Natural killer cell (primary cell): ENCODE data around the gene ASCC2. TPM values are rescaled to one million over a fixed set of nuclear protein-coding genes. Genes with fewer than 3 reads are reported as not detected.

Experiments
- ATAC-seq, 3 donors: fragments of 150-1000 bp in 2 of 3; fragments of 200-7000 bp in 1 of 3; cut with Tn5 transposase; 1 replicate in 1 of 3; 2 replicates in 2 of 3; pipeline ENCODE4 v1.10.0; 2021; ENCODE audit warnings: mild to moderate bottlenecking in 2 of 3, moderate library complexity in 2 of 3
- DNase-seq, 2 donors: peaks; one replicate each; pipeline versions ENCODE4 v3.0.0 to v3.0.0-alpha.2; 2013 to 2021; ENCODE audit warnings: mixed read lengths in 1 of 2
- H3K27ac ChIP-seq: one replicate; pipeline ENCODE4 v1.5.1; 2013; ENCODE audit warnings: mild to moderate bottlenecking, low read length
- H3K27me3 ChIP-seq: one replicate; pipeline ENCODE4 v1.6.1; 2013; ENCODE audit warnings: low read length; ENCODE audit not compliant: control insufficient read depth, insufficient read depth
- H3K36me3 ChIP-seq: one replicate; pipeline ENCODE4 v1.6.1; 2013; ENCODE audit warnings: low read length; ENCODE audit not compliant: control insufficient read depth, insufficient read depth
- H3K4me1 ChIP-seq: one replicate; pipeline ENCODE4 v1.6.1; 2013; ENCODE audit warnings: low read length; ENCODE audit not compliant: control insufficient read depth, insufficient read depth
- H3K4me3 ChIP-seq: one replicate; pipeline ENCODE4 v1.5.1; 2013; ENCODE audit warnings: low read length
- H3K9me3 ChIP-seq: one replicate; pipeline ENCODE4 v1.6.1; 2013; ENCODE audit warnings: low read length; ENCODE audit not compliant: control insufficient read depth, insufficient read depth
- H3K27ac Mint-ChIP-seq, 2 donors: one replicate each; pipeline ENCODE4 v1.8.0; 2022; ENCODE audit warnings: mild to moderate bottlenecking in 2 of 2, mixed read lengths in 2 of 2, moderate library complexity in 1 of 2
- H3K27me3 Mint-ChIP-seq, 2 donors: one replicate each; pipeline ENCODE4 v1.8.0; 2022; ENCODE audit warnings: low read depth in 2 of 2, mixed read lengths in 2 of 2
- H3K36me3 Mint-ChIP-seq: one replicate; pipeline ENCODE4 v1.8.0; 2022; ENCODE audit warnings: mixed read lengths
- H3K4me1 Mint-ChIP-seq, 2 donors: one replicate each; pipeline ENCODE4 v1.8.0; 2022; ENCODE audit warnings: mixed read lengths in 2 of 2
- H3K4me3 Mint-ChIP-seq: one replicate; pipeline ENCODE4 v1.8.0; 2022; ENCODE audit warnings: mild to moderate bottlenecking, moderate library complexity, mixed read lengths
- H3K9me3 Mint-ChIP-seq, 2 donors: one replicate each; pipeline ENCODE4 v1.8.0; 2022; ENCODE audit warnings: mixed read lengths in 2 of 2
- WGBS: methylation state at CpG from one replicate; pipeline ENCODE4 v1.1.7; 2013; ENCODE audit warnings: missing lambda C conversion rate; ENCODE audit not compliant: insufficient coverage; 5-methylcytosine and 5-hydroxymethylcytosine counted together
- intact Hi-C: fragments of 100-400 bp; cut with micrococcal nuclease; formaldehyde crosslinking; loops from one replicate; pipeline ENCODE4 v1.14.2; 2022
- total RNA-seq, 4 donors: library from RNA; stranded (reverse); fragments of 120-200 nt in 1 of 4; gene quantifications; one replicate each; pipeline versions ENCODE4 v1.2.3 to v1.2.4, GENCODE V29; 2013 to 2022
- TF ChIP-seq, protein P1 (sequence below): fragments of 200-600 bp; IDR thresholded peaks from one replicate; pipeline ENCODE4 v1.8.0; 2022; ENCODE audit warnings: antibody characterized with exemption

Gene ASCC2
- total RNA-seq, 3 donors from 2014 or later (not counting 1 experiment from before 2014, with no cell fraction given): 102 to 130 (median 128) TPM

DNA sequence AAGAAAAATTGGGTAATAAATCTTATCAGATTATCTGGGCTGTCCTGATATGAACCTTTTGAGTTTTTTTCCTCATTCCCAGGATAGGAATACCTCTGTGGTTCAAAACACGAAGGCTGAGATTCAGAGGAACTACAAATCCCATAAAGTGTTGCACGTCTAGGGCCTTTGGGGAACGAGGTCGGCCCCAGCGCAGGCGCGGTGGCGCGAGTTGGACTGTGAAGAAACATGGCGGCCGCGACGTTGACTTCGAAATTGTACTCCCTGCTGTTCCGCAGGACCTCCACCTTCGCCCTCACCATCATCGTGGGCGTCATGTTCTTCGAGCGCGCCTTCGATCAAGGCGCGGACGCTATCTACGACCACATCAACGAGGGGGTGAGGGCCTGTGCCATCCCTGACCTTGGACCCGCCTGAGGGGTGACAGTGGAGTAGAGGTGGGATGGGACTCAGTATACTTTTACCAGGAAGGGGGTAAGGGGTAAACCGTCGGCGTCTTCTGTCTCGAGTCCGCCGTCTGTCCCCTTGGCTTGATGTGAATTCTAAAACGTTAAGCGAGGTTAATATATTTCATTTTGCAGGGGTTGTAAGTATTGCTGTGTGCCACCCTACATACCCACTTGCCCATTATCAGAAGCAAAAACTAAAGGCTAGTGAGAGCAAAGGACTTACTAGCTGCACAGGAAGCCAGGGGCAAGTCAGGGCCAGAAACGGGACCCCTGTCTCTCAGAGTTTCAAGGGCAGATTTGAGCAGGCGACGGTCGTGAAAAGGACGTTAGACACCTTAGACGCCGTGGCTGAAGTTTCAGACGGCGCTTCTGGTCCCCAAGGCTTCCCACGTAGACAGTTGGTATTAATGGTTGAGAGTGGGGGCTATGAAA, 70.7 kb downstream of the ASCC2 start, which contains the start of gene UQCR10:
UQCR10 (plus strand) TSS at position 199 of the 881 bp plus-strand sequence; CDS start at position 229, 30 bp downstream.
- intact Hi-C loops: loop anchor here (10.0 kb wide), 1 partner anchor 163 kb away; the partner anchor contains the start of gene NF2
- Histone ChIP-seq H3K27me3 (no peaks in the 10 kb centered on the region), H3K4me1 (peaks cover 23% of the 10 kb centered on the region), H3K36me3 (peaks cover 17% of the 10 kb centered on the region), H3K4me3 (peak within 1 kb of the TSS; percentile 72), H3K9me3 (no peaks in the 10 kb centered on the region), H3K27ac (peak within 1 kb of the TSS; percentile 81)
- ATAC-seq (peak; percentile 84 to 90 (median 85)), DNase-seq (peak; percentile 88 to 95)
- Mint-ChIP-seq H3K27ac (peak within 1 kb of the TSS; percentile 93 to 99), H3K4me1 (peaks cover 34 to 37% of the 10 kb centered on the region in 2 donors), H3K27me3 (no peaks in the 10 kb centered on the region), H3K36me3 (no peaks in the 10 kb centered on the region), H3K4me3 (peak within 1 kb of the TSS; percentile 95), H3K9me3 (no peaks in the 10 kb centered on the region)
- 1% methylated on average over 44 of the region's 46 CpGs for WGBS
- TF ChIP-seq, protein P1, sequence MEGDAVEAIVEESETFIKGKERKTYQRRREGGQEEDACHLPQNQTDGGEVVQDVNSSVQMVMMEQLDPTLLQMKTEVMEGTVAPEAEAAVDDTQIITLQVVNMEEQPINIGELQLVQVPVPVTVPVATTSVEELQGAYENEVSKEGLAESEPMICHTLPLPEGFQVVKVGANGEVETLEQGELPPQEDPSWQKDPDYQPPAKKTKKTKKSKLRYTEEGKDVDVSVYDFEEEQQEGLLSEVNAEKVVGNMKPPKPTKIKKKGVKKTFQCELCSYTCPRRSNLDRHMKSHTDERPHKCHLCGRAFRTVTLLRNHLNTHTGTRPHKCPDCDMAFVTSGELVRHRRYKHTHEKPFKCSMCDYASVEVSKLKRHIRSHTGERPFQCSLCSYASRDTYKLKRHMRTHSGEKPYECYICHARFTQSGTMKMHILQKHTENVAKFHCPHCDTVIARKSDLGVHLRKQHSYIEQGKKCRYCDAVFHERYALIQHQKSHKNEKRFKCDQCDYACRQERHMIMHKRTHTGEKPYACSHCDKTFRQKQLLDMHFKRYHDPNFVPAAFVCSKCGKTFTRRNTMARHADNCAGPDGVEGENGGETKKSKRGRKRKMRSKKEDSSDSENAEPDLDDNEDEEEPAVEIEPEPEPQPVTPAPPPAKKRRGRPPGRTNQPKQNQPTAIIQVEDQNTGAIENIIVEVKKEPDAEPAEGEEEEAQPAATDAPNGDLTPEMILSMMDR: no peak

DNA sequence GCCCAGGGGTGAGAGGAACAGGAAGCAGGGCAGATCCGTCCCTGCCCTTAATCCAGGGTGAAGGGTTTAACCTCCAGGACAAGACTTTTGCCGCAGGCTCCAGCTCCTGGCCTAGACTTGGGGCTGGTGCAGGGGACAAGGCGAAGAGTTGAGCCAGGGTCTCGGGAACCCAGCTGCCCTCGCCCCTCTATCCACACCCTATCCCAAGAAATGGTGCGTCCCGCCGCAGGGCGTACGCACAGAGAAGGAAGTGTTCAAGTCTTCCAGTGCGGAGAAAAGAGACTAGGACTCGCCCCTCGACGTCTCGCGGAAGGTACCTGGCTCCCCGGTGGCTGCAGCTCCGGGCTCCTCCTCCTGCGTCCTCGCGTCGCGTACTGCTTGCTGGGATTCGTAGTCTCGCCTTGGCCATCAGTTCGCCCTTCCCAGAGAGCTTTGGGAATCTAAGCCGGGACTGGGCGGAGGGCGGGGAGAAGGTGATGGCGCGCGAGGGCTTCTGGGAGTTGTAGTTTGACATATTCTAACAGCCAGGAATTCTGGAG, 71.4 kb downstream of the ASCC2 start, which contains the start of gene ZMAT5:
ZMAT5 (minus strand) TSS at position 376 of the 539 bp plus-strand sequence. CDS start 18,463 bp downstream, outside the sequence.
- Histone ChIP-seq H3K36me3 (peaks cover 17% of the 10 kb centered on the region), H3K9me3 (no peaks in the 10 kb centered on the region), H3K4me1 (peaks cover 23% of the 10 kb centered on the region), H3K27ac (peak within 1 kb of the TSS; percentile 81), H3K4me3 (peak within 1 kb of the TSS; percentile 72), H3K27me3 (no peaks in the 10 kb centered on the region)
- intact Hi-C loops: loop anchor here (10.0 kb wide), 1 partner anchor 162 kb away; the partner anchor contains the start of gene NF2
- WGBS: under 1% methylated on average over 32 of the region's 32 CpGs
- Mint-ChIP-seq H3K4me1 (peaks cover 34 to 37% of the 10 kb centered on the region in 2 donors), H3K27me3 (no peaks in the 10 kb centered on the region), H3K9me3 (no peaks in the 10 kb centered on the region), H3K36me3 (no peaks in the 10 kb centered on the region), H3K27ac (peak within 1 kb of the TSS; percentile 93 to 99), H3K4me3 (peak within 1 kb of the TSS; percentile 95)
- TF ChIP-seq, protein P1: no peak
- DNase-seq: peak; percentile 73 to 97
- ATAC-seq: peak; percentile 90 to 95 (median 93)

DNA sequence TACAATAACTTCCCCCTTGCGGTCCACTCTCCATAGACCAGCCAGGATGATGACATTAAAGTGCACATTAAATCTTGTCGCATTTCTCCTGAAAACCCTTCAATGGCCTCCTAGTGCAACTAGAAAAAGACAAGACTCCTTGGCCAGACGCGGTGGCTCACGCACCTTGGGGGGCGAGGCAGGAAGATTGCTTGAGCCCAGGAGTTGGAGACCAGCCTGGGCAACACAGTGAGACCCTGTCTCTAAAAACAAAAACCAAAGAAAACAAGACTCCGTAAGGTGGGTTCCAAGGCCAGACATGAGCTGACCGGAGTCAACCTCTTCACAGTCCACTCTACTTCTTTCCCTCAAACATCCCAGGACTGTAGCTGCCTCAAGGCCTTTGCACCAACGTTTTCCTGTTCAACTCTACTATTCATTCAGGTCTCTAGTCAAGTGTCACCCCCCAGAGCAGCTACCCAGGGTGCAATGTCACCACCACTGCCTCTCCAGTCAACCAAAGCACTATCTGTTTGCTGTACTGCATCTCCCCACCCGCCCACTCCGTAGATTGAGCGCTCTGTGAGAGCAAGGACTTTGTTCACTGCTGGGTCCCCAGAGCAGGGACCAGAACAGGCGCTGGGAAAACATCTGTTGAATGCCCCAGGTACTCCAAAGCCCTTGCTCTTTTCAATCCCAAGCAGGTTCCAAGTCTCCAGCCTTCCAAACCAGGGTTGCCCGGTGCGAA, 72.0 kb downstream of the ASCC2 start:
- Histone ChIP-seq H3K4me1 (peaks cover 23% of the 10 kb centered on the region), H3K36me3 (peaks cover 16% of the 10 kb centered on the region), H3K27ac (peak overlapping the region; percentile 81), H3K4me3 (peak overlapping the region; percentile 72), H3K9me3 (no peaks in the 10 kb centered on the region), H3K27me3 (no peaks in the 10 kb centered on the region)
- intact Hi-C loops: loop anchor here (10.0 kb wide), 1 partner anchor 161 kb away; the partner anchor contains the start of gene NF2
- WGBS: 57% methylated on average over 15 of the region's 15 CpGs
- Mint-ChIP-seq H3K4me1 (peaks cover 34 to 37% of the 10 kb centered on the region in 2 donors), H3K27me3 (no peaks in the 10 kb centered on the region), H3K4me3 (peak overlapping the region; percentile 95), H3K36me3 (no peaks in the 10 kb centered on the region), H3K9me3 (no peaks in the 10 kb centered on the region), H3K27ac (peak overlapping the region; percentile 93 to 99)
- TF ChIP-seq, protein P1: no peak
- peak in 1 of 2 donors; percentile 39 for DNase-seq
- ATAC-seq: no peak
